ENCODE measurements around the gene EIF2B2.
A peak's percentile ranks its signal among the peaks of the same experiment; 100 is the strongest.

EIF2B2 gene

DNA sequence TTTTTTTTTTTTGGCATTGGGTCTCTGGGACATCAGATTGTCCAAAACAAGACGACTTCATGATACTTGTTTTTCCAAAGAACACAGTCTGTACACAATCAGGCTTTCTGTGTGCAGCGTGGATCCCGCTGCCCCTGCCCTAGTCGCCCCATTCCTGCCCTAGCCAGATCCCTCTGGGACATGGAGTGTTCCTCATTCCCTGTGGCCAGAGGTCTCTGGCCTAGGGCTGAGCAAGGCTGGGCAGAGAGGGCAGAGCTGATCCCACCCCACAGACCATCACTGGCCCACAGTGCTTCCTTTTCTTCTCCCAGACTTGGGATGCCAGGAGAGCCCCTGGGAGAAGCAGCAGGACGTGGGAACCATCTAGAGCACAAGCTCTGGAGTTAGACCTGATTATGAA, 20.9 kb upstream of the EIF2B2 start:
- no peak overlapping the region for H3K4me3 ChIP-seq (replicated peaks in 1 of 2; ENCODE audit: low read depth in 2 of 2, low read length in 2 of 2)
- TF ChIP-seq, protein P1, sequence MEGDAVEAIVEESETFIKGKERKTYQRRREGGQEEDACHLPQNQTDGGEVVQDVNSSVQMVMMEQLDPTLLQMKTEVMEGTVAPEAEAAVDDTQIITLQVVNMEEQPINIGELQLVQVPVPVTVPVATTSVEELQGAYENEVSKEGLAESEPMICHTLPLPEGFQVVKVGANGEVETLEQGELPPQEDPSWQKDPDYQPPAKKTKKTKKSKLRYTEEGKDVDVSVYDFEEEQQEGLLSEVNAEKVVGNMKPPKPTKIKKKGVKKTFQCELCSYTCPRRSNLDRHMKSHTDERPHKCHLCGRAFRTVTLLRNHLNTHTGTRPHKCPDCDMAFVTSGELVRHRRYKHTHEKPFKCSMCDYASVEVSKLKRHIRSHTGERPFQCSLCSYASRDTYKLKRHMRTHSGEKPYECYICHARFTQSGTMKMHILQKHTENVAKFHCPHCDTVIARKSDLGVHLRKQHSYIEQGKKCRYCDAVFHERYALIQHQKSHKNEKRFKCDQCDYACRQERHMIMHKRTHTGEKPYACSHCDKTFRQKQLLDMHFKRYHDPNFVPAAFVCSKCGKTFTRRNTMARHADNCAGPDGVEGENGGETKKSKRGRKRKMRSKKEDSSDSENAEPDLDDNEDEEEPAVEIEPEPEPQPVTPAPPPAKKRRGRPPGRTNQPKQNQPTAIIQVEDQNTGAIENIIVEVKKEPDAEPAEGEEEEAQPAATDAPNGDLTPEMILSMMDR (IDR thresholded peaks at IDR 0.05; ENCODE audit: low read depth, low read length): no peak
- no peak for DNase-seq (ENCODE audit: low read depth in 2 of 2)

DNA sequence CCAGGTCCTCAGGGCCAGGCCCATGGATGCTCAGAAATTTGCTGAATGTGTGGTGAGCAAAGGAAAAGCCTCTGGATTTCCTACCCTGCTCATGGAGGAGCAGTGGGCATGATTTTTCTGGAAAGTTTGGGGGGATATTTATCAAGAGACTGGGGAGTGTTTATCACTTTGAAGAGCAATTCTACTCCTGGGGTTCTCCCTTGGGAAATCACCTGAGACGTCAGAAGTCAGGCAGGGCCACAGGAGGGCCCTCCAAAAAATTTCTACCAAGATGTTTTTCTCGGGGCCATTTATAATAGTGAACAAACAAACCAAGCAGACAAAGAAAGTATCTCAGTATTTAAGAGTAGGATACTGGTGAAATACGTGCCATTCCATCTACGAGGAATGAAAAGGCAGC, 20.1 kb upstream of the EIF2B2 start:
- no peak overlapping the region for H3K4me3 ChIP-seq (replicated peaks in 1 of 2; ENCODE audit: low read depth in 2 of 2, low read length in 2 of 2)
- TF ChIP-seq, protein P1 (IDR thresholded peaks at IDR 0.05; ENCODE audit: low read depth, low read length): no peak
- DNase-seq (ENCODE audit: low read depth in 2 of 2): no peak

DNA sequence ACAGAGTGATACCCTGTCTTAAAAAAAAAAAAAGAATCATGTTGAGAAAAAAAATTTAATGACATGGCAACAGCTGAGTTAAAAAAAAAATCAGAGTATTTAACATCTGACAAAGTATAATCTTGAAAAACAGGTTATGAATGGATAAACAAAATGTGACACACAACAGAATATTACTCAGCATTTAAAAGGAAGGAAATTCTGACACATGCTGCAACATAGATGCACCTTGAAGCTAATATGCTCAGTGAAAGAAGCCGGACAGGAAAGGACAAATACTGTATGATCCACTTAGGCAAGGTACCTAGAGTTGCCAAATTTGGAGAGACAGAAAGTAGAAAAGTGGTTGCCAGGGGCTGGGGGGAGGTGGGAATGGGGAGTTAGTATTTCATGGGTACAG, 19.4 kb upstream of the EIF2B2 start:
- no peak overlapping the region for H3K4me3 ChIP-seq (replicated peaks in 1 of 2; ENCODE audit: low read depth in 2 of 2, low read length in 2 of 2)
- DNase-seq (ENCODE audit: low read depth in 2 of 2): peak in 1 of 2 donors; percentile 36
- TF ChIP-seq, protein P1 (IDR thresholded peaks at IDR 0.05; ENCODE audit: low read depth, low read length): no peak

DNA sequence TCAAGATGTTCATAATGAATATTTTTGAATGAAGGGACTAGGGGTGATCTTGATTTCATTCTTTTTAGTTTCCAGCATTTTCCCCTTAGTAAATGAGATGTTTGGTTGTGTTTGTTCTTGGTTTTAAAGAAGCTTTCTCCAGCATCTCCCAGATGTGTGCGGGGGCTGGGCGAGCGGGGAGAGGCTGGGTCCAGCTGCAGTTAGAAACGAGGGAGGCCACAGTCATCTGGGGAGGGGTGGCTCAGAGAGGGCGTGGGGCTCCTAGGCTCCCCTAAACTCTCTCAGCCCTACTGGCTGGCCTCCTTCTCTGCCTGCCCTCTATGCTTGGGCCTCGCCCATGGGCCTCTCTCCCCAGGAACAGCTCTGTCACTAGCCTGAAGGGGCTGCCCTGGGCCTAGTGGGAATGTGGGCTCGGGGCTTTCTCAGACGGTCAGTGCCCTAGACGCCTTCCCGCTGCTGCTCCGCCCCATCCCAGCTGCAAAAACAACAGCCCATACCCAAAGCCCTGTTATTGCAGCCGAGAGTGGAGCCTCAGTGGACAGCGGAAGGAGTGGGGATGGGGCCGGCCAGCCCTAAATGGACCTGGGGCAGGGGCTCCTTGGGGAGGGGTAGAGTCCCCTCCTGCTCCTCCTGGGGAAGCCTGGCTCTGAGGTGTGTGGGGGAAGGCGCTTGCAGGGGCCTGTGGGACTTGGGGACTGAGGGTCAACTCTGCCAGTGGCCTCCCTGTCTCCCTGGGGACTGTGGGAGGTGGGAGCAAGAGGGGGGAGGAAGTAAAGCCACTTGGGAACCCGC, 18.3 kb upstream of the EIF2B2 start:
- TF ChIP-seq, protein P1 (IDR thresholded peaks at IDR 0.05; ENCODE audit: low read depth, low read length): no peak
- DNase-seq (ENCODE audit: low read depth in 2 of 2): no peak
- H3K4me3 ChIP-seq (replicated peaks in 1 of 2; ENCODE audit: low read depth in 2 of 2, low read length in 2 of 2): no peak overlapping the region

DNA sequence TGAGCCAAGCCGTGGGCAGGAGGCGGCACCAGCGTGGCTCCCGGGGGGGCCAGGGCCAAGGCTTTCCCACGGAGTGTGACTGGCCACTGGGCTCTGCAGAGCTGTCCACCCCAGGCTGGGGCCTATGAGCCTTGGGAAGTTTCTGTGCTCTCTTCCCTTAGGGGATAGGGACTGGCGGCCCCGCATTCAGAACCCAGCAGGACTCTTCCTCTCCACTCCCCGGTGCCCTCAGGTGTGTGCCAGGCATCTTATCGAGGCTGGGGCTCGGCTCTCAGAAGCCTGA, 17.8 kb upstream of the EIF2B2 start:
- H3K4me3 ChIP-seq (replicated peaks in 1 of 2; ENCODE audit: low read depth in 2 of 2, low read length in 2 of 2): no peak overlapping the region
- TF ChIP-seq, protein P1 (IDR thresholded peaks at IDR 0.05; ENCODE audit: low read depth, low read length): no peak
- DNase-seq (ENCODE audit: low read depth in 2 of 2): no peak

DNA sequence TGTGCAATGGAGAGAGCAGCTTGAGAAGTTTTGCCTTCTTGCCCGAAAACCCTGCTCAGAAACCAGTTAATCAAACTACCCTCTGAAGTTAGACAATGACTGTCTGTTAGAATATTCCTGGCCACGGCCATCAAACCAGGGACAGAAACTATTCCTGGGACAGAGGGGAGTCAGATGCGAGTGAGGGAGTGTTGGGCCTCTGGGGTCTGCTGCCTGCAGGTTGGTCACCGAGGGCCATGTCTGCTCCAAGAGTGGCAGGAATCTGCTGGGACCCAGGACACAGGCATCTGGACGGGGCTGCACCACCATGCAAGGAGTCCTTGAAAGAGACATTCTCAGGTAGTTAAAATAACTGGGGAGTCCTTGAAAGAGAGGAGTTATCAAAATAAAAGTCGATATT, 16.9 kb upstream of the EIF2B2 start:
- TF ChIP-seq, protein P1 (IDR thresholded peaks at IDR 0.05; ENCODE audit: low read depth, low read length): no peak
- DNase-seq (ENCODE audit: low read depth in 2 of 2): no peak
- H3K4me3 ChIP-seq (replicated peaks in 1 of 2; ENCODE audit: low read depth in 2 of 2, low read length in 2 of 2): no peak overlapping the region

DNA sequence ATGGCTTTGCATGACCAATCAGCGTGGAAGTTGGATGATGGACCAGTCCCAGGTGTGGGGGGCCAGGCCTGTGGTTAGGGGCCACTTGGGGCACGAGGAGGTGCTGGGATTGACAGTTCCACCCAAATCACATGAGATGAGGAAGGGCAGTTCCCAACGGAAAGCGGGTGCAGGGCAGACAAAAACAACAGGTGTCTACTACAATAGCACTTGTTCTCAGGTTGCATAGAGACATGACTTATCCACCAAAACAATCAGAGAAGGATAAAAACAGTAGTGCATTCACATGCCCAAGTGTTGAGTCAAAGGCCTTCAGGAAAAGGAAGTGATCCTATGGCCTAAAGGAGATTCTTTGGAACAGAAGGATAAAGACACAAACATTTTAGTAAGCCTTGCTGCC, 14.6 kb upstream of the EIF2B2 start:
- no peak overlapping the region for H3K4me3 ChIP-seq (replicated peaks in 1 of 2; ENCODE audit: low read depth in 2 of 2, low read length in 2 of 2)
- peak; percentile 63 to 90 for DNase-seq (ENCODE audit: low read depth in 2 of 2)
- TF ChIP-seq, protein P1 (IDR thresholded peaks at IDR 0.05; ENCODE audit: low read depth, low read length): no peak
